Activated naive CD8-positive, alpha-beta T cell treated with anti-CD3 and anti-CD28 coated beads, Interleukin-2, amount 10 ng/mL, durations not matched to agents 7 days and 5 days (primary cell): ENCODE results near the gene ATE1. TPM values are rescaled to one million over a fixed set of nuclear protein-coding genes. Genes with fewer than 3 reads are reported as not detected.
A peak's percentile ranks its signal among the peaks of the same experiment; 100 is the strongest.
"Not testable (repeated sequence)": the region's sequence is repeated elsewhere in the genome, so short reads cannot be mapped to it uniquely, and the experiment has no call there.

ENCODE experiments used
- ATAC-seq: fragments of 150-1000 bp; cut with Tn5 transposase; one replicate; pipeline ENCODE4 v1.10.0; 2021; ENCODE audit warnings: low read depth, moderate library complexity
- POLR2A ChIA-PET: fragments of 350-600 bp; sonication (Branson Sonifier 250); formaldehyde crosslinking; loops from one replicate; lab custom pipeline; 2021; ENCODE audit warnings: antibody characterized with exemption; lab: Charles Lee
- DNase-seq: peaks from one replicate; pipeline ENCODE4 v3.0.0; 2021
- H3K27ac Mint-ChIP-seq: one replicate; pipeline ENCODE4 v1.8.0; 2022; ENCODE audit warnings: mild to moderate bottlenecking, mixed read lengths
- H3K27me3 Mint-ChIP-seq: one replicate; pipeline ENCODE4 v1.8.0; 2022; ENCODE audit warnings: mild to moderate bottlenecking, moderate library complexity, mixed read lengths
- H3K36me3 Mint-ChIP-seq: one replicate; pipeline ENCODE4 v1.8.0; 2021; ENCODE audit warnings: mild to moderate bottlenecking, mixed read lengths
- H3K4me1 Mint-ChIP-seq: one replicate; pipeline ENCODE4 v1.8.0; 2021; ENCODE audit warnings: mixed read lengths
- H3K4me3 Mint-ChIP-seq: one replicate; pipeline ENCODE4 v1.8.0; 2022; ENCODE audit warnings: mild to moderate bottlenecking, moderate library complexity, mixed read lengths
- H3K9me3 Mint-ChIP-seq: one replicate; pipeline ENCODE4 v1.8.0; 2021; ENCODE audit warnings: mixed read lengths
- total RNA-seq, 2 experiments: library from RNA; stranded (reverse); gene quantifications; one replicate each; pipeline ENCODE4 v1.2.3, GENCODE V29; 2021

Gene ATE1
- total RNA-seq, 2 experiments from 2014 or later: 21.9 to 27.1 TPM

DNA sequence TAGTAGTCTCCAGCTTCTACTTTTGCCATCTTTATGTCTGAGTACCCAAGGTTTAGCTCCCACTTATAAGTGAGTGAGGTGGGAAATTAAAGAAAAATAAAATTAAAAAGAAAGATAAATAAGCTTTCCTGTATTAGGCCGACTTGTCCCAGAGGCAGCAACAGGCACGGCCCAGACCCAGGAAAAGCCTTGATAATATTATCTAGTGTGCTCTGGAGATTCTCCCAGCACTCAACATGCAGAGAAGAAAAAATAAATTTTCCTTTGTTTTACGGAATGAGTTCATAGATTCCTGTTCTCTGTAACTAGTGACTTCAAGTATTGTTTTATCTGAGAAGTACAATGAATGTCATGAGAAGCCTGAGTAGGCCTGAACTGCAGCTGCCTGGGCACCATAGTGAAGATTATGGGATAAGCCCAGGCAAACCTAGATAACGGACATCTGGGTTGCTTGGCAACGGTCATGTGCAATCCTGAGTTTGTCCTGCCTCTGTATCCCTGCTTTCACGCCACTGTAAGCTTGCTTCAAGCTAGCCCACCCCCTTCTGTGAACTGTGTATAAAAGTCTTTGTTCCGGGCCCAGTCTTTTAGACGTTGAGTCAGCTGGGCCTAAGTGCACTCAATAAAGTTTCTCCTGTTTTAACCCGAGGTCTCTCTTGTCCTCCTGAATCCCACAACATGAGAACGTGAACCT, 6.4 kb downstream of the ATE1 start:
- ATAC-seq (no peak), DNase-seq (no peak)
- no peak overlapping the region for H3K27ac Mint-ChIP-seq
- no peaks in the 10 kb centered on the region for H3K27me3 Mint-ChIP-seq
- POLR2A ChIA-PET: interaction anchor here (0.6 kb wide), 1 partner anchor 10 kb away, joined by 3 read pairs; no protein-coding TSS in a partner anchor
- H3K36me3 Mint-ChIP-seq: peaks cover 19% of the 10 kb centered on the region
- H3K4me1 Mint-ChIP-seq: peaks cover 7% of the 10 kb centered on the region
- no peak overlapping the region for H3K4me3 Mint-ChIP-seq
- H3K9me3 Mint-ChIP-seq: no peaks in the 10 kb centered on the region

- H3K9me3 Mint-ChIP-seq: no peaks in the 10 kb centered on the region
- H3K4me3 Mint-ChIP-seq: no peak overlapping the region
- H3K27ac Mint-ChIP-seq: no peak overlapping the region
- H3K27me3 Mint-ChIP-seq: no peaks in the 10 kb centered on the region
- peaks cover 24% of the 10 kb centered on the region for H3K36me3 Mint-ChIP-seq
- DNase-seq (no peak), ATAC-seq (no peak)
- H3K4me1 Mint-ChIP-seq: peaks cover 7% of the 10 kb centered on the region
- POLR2A ChIA-PET: no interaction called here
These were observed 8.2 kb downstream of the ATE1 start for GRCh38 chr10:121919666-121920065.

DNA sequence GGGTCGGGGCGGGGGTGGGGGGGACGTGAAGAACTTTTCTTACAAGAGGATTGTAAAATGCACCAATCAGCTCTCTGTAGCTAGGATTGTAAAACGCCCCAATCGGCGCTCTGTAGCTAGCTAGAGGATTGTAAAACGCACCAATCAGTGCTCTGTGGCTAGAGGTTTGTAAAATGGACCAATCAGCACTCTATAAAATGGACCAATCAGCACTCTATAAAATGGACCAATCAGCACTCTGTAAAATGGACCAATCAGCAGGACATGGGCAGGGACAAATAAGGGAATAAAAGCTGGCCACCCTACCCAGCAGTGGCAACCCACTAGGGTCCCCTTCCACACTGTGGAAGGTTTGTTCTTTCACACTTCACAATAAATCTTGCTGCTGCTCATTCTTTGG, 9.0 kb downstream of the ATE1 start:
- peaks cover 26% of the 10 kb centered on the region for H3K36me3 Mint-ChIP-seq
- H3K9me3 Mint-ChIP-seq, H3K27me3 Mint-ChIP-seq, H3K4me3 Mint-ChIP-seq, H3K27ac Mint-ChIP-seq, ATAC-seq, POLR2A ChIA-PET, DNase-seq, H3K4me1 Mint-ChIP-seq: not testable (repeated sequence)

- peak overlapping the region; percentile 3 for H3K27ac Mint-ChIP-seq
These were observed 13.2 kb downstream of the ATE1 start for GRCh38 chr10:121914661-121915060.

GRCh38 chr10:121911421-121911697, 16.5 kb downstream of the ATE1 start:
- Mint-ChIP-seq H3K4me1 (peaks cover 1% of the 10 kb centered on the region), H3K36me3 (peaks cover 16% of the 10 kb centered on the region)
- ATAC-seq: no peak

More at GRCh38 chr10:121914661-121915060, 13.2 kb downstream of the ATE1 start:
- no peaks in the 10 kb centered on the region for H3K27me3 Mint-ChIP-seq
- peaks cover 4% of the 10 kb centered on the region for H3K4me1 Mint-ChIP-seq
- H3K9me3 Mint-ChIP-seq: no peaks in the 10 kb centered on the region
- POLR2A ChIA-PET: no interaction called here
- DNase-seq (no peak), ATAC-seq (no peak)
- H3K4me3 Mint-ChIP-seq: no peak overlapping the region
- peaks cover 25% of the 10 kb centered on the region for H3K36me3 Mint-ChIP-seq

DNA sequence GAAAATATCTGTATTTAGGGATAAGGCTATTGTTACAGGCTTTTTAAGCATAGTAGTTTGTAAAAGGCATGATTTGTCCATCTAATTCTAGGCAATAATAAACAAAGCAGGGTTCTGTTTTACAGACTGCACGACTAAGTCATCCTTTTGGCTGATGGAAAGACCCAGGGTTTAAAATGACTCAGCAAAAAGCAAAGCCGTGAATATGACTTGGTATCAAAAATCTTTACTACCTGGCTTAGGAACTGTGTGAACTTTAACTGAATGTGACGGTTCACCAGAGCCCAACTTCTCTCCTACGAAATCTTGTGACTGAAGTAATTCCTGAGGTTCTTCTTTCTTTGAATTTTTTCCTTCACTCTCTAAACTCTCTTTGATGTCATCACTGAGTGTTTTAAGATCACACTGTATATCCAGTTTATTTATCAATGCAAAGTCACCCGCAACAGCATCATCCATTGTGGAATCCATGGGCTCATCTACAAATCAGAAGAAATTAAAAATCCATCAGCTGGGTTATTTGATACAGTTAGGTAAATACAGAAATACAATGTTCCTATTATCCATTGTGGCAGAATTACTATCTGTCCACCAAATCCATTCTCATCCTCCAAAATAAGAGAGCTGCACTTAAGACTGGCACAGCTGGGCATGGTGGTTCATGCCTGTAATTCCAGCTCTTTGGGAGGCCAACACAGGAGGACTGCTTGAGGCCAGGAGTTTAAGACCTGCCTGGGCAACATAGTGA, 17.0 kb downstream of the ATE1 start:
- H3K4me3 Mint-ChIP-seq: no peak overlapping the region
- no peak for ATAC-seq
- H3K27ac Mint-ChIP-seq: no peak overlapping the region
- H3K27me3 Mint-ChIP-seq: no peaks in the 10 kb centered on the region
- POLR2A ChIA-PET: no interaction called here
- peaks cover 16% of the 10 kb centered on the region for H3K36me3 Mint-ChIP-seq
- H3K4me1 Mint-ChIP-seq: peaks cover 1% of the 10 kb centered on the region
- H3K9me3 Mint-ChIP-seq: no peaks in the 10 kb centered on the region
- no peak for DNase-seq

More at GRCh38 chr10:121911421-121911697, 16.5 kb downstream of the ATE1 start:
- no peak overlapping the region for H3K4me3 Mint-ChIP-seq
- POLR2A ChIA-PET: no interaction called here
- no peaks in the 10 kb centered on the region for H3K27me3 Mint-ChIP-seq
- DNase-seq: no peak
- no peak overlapping the region for H3K27ac Mint-ChIP-seq
- no peaks in the 10 kb centered on the region for H3K9me3 Mint-ChIP-seq

- DNase-seq: no peak
- POLR2A ChIA-PET: no interaction called here
- Mint-ChIP-seq H3K27me3 (no peaks in the 10 kb centered on the region), H3K4me3 (no peak overlapping the region), H3K27ac (no peak overlapping the region), H3K4me1 (peaks cover 1% of the 10 kb centered on the region), H3K9me3 (no peaks in the 10 kb centered on the region), H3K36me3 (peaks cover 2% of the 10 kb centered on the region)
- no peak for ATAC-seq
These were observed 22.9 kb downstream of the ATE1 start for GRCh38 chr10:121904888-121905287.

DNA sequence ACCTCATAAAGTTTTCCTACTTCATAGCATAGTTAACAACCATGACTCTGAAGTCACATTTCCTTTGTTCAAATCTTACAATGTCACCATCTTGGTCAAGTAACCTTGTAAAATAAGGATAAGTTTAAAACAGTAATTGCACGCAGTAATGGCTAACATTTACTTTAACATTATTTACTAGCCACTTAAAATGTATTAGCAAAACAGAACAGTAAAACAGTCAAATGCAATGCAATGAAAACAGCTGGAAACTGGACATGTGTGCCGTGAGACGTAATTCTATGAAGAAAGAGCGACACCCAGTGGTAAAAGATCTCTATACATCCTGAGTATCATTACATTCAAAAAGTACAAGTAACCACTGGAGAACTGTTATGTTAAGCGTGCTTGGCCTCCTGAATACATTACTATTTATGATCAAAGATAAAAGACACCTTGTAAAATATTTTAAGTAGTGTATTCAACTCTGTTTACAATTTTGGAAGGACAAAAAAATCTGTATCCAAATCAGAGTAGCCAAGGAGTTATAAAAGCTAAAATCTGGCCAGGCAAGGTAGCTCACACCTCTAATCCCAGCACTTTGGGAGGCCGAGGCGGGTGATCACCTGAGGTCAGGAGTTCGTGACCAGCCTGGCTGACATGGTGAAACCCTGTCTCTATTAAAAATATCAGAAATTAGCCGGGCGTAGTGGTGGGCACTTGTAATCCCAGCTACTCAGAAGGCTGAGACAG, 27.2 kb downstream of the ATE1 start:
- no peaks in the 10 kb centered on the region for H3K9me3 Mint-ChIP-seq
- H3K27ac Mint-ChIP-seq: no peak overlapping the region
- no peak overlapping the region for H3K4me3 Mint-ChIP-seq
- POLR2A ChIA-PET: no interaction called here
- peaks cover 1% of the 10 kb centered on the region for H3K4me1 Mint-ChIP-seq
- DNase-seq (no peak), ATAC-seq (peak; percentile 61)
- H3K36me3 Mint-ChIP-seq: peaks cover 3% of the 10 kb centered on the region
- H3K27me3 Mint-ChIP-seq: no peaks in the 10 kb centered on the region

GRCh38 chr10:121899727-121900126, 28.1 kb downstream of the ATE1 start:
- Mint-ChIP-seq H3K9me3 (no peaks in the 10 kb centered on the region), H3K27ac (no peak overlapping the region), H3K4me1 (peaks cover 1% of the 10 kb centered on the region), H3K27me3 (no peaks in the 10 kb centered on the region), H3K36me3 (peaks cover 3% of the 10 kb centered on the region), H3K4me3 (no peak overlapping the region)
- no peak for ATAC-seq
- POLR2A ChIA-PET: no interaction called here
- no peak for DNase-seq

GRCh38 chr10:121891103-121891502, 36.7 kb downstream of the ATE1 start:
- POLR2A ChIA-PET: interaction anchor here (0.7 kb wide), 1 partner anchor 227 kb away, joined by 3 read pairs; no protein-coding TSS in a partner anchor
- H3K27ac Mint-ChIP-seq: no peak overlapping the region
- H3K4me3 Mint-ChIP-seq: no peak overlapping the region

GRCh38 chr10:121889212-121889611, 38.6 kb downstream of the ATE1 start:
- POLR2A ChIA-PET: no interaction called here
- no peak for ATAC-seq
- Mint-ChIP-seq H3K27ac (no peak overlapping the region), H3K4me1 (no peaks in the 10 kb centered on the region), H3K9me3 (no peaks in the 10 kb centered on the region), H3K4me3 (no peak overlapping the region), H3K27me3 (no peaks in the 10 kb centered on the region), H3K36me3 (no peaks in the 10 kb centered on the region)
- no peak for DNase-seq

More at GRCh38 chr10:121891103-121891502, 36.7 kb downstream of the ATE1 start:
- no peaks in the 10 kb centered on the region for H3K4me1 Mint-ChIP-seq
- ATAC-seq (no peak), DNase-seq (no peak)
- H3K9me3 Mint-ChIP-seq: no peaks in the 10 kb centered on the region
- no peaks in the 10 kb centered on the region for H3K36me3 Mint-ChIP-seq
- H3K27me3 Mint-ChIP-seq: no peaks in the 10 kb centered on the region

- Mint-ChIP-seq H3K4me1 (no peaks in the 10 kb centered on the region), H3K36me3 (no peaks in the 10 kb centered on the region), H3K4me3 (no peak overlapping the region), H3K27ac (no peak overlapping the region), H3K27me3 (no peaks in the 10 kb centered on the region), H3K9me3 (no peaks in the 10 kb centered on the region)
- ATAC-seq: peak; percentile 73
- POLR2A ChIA-PET: no interaction called here
- peak; percentile 41 for DNase-seq
These were observed 40.7 kb downstream of the ATE1 start for GRCh38 chr10:121886997-121887622.

- no peaks in the 10 kb centered on the region for H3K9me3 Mint-ChIP-seq
- H3K27ac Mint-ChIP-seq: no peak overlapping the region
- no peak overlapping the region for H3K4me3 Mint-ChIP-seq
- H3K4me1 Mint-ChIP-seq: no peaks in the 10 kb centered on the region
- ATAC-seq: no peak
- H3K27me3 Mint-ChIP-seq: no peaks in the 10 kb centered on the region
- no peak for DNase-seq
- POLR2A ChIA-PET: no interaction called here
- H3K36me3 Mint-ChIP-seq: no peaks in the 10 kb centered on the region
These were observed 41.6 kb downstream of the ATE1 start for GRCh38 chr10:121886181-121886580.
